Retina (tissue), 1 donor: ENCODE measurements around the gene OPCML.

Source experiments
- DNase-seq: peaks from one replicate; pipeline ENCODE4 v3.0.0-alpha.2; 2016

OPCML gene

GRCh38 chr11:133271871-133272776, 260.2 kb downstream of the OPCML start:
- DNase-seq: no peak

GRCh38 chr11:133271206-133271605, 261.1 kb downstream of the OPCML start:
- DNase-seq: no peak

GRCh38 chr11:133269267-133269666, 263.0 kb downstream of the OPCML start:
- DNase-seq: no peak

GRCh38 chr11:133266986-133267385, 265.3 kb downstream of the OPCML start:
- DNase-seq: no peak

- DNase-seq: peak; percentile 23
These were observed 266.7 kb downstream of the OPCML start for GRCh38 chr11:133265530-133266035.

- no peak for DNase-seq
These were observed 269.0 kb downstream of the OPCML start for GRCh38 chr11:133263332-133263731.

- DNase-seq: no peak
These were observed 273.6 kb downstream of the OPCML start for GRCh38 chr11:133258751-133259150.

- DNase-seq: no peak
These were observed 277.7 kb downstream of the OPCML start for GRCh38 chr11:133254601-133255000.

GRCh38 chr11:133253570-133253969, 278.7 kb downstream of the OPCML start:
- DNase-seq: no peak

- no peak for DNase-seq
These were observed 280.5 kb downstream of the OPCML start for GRCh38 chr11:133251841-133252240.

- no peak for DNase-seq
These were observed 282.8 kb downstream of the OPCML start for GRCh38 chr11:133249530-133249929.

- DNase-seq: no peak
These were observed 283.2 kb downstream of the OPCML start for GRCh38 chr11:133249065-133249464.

- DNase-seq: no peak
These were observed 288.5 kb downstream of the OPCML start for GRCh38 chr11:133243832-133244231.

- DNase-seq: no peak
These were observed 291.2 kb downstream of the OPCML start for GRCh38 chr11:133240908-133241655.

GRCh38 chr11:133239575-133239974, 292.7 kb downstream of the OPCML start:
- no peak for DNase-seq

- no peak for DNase-seq
These were observed 293.8 kb downstream of the OPCML start for GRCh38 chr11:133238495-133238894.

GRCh38 chr11:133238027-133238426, 294.3 kb downstream of the OPCML start:
- no peak for DNase-seq

- peak; percentile 32 for DNase-seq
These were observed 296.9 kb downstream of the OPCML start for GRCh38 chr11:133235381-133235780.

GRCh38 chr11:133234883-133235282, 297.4 kb downstream of the OPCML start:
- DNase-seq: peak; percentile 68

- DNase-seq: no peak
These were observed 299.6 kb downstream of the OPCML start for GRCh38 chr11:133232665-133233064.

- DNase-seq: no peak
These were observed 301.9 kb downstream of the OPCML start for GRCh38 chr11:133230431-133230830.

GRCh38 chr11:133228471-133229329, 303.6 kb downstream of the OPCML start:
- DNase-seq: peak; percentile 85

GRCh38 chr11:133227632-133228111, 304.6 kb downstream of the OPCML start:
- peak; percentile 58 for DNase-seq
